GM21360 (cell line): ENCODE data around the gene TRAPPC5.

Source experiments
- ATAC-seq: cut with Tn5 transposase; IDR thresholded peaks from one replicate; pipeline ENCODE4 v1.9.1; 2021; ENCODE audit warnings: mild to moderate bottlenecking, moderate library complexity; ENCODE audit not compliant: unreplicated experiment

TRAPPC5 gene

DNA sequence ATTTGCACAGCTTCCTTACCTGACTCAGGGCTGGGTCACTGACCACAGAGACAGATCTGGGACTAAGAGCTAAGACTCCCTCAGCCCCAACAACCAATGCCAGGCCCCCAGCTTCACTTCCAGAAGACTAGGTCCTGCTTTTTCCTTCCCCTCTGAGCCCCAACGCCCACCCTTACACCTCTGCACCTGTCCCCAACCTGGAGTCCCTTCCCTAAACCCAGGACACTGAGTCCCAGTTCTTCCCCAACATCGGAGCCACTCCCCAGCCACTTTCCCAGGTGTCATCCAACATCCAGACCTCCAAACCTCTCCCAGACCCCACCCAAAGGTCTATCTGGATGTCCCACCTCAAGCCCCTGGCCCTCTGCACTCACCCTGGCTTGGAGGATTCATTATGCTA is 18.4 kb downstream of the TRAPPC5 start:
- no peak for ATAC-seq

DNA sequence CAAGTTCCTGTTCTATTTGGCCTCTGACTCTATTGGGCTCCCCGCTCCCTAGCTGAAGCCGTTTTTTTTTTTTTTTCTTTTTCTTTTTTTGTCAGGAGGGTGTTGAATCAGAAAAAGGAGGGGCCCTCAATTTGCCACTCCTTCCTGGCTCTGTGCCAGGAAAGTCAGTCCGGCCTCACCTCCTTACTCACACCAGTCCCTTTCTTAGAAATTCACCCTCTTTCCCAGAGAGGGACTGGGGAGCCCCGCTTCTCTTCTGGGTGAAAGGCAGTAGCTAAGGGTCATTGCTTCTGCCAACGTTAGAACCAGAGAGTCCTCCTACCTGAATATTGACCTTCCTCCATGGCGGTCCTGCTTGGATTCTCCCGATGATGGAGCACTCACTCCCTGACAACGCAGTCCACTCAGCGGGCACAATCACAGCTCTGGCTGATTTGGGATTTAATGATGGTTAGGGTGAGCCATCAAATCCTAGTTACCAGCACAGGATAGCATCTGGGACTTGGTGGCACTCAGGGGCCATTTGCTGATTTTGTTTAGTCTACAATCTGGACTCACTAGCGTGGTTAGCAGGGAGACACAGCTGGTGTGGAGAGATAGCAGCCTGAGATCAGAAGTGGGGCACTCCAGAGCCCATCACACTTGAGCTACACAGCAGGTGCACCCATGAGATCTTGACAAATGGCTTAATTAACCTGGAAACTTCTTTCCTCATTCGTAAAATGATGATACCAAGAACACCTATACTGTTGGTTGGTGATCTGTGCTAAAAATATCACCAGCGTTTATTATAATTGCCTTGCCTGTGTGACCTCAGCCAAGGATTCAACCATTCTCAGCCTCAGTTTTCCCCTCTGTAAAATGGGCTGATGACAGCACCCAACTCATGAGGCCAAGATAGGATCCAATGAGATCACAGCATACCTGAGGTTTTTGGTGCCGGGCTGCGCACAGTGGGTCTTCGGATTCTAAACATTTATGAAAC is 19.1 kb downstream of the TRAPPC5 start:
- no peak for ATAC-seq

DNA sequence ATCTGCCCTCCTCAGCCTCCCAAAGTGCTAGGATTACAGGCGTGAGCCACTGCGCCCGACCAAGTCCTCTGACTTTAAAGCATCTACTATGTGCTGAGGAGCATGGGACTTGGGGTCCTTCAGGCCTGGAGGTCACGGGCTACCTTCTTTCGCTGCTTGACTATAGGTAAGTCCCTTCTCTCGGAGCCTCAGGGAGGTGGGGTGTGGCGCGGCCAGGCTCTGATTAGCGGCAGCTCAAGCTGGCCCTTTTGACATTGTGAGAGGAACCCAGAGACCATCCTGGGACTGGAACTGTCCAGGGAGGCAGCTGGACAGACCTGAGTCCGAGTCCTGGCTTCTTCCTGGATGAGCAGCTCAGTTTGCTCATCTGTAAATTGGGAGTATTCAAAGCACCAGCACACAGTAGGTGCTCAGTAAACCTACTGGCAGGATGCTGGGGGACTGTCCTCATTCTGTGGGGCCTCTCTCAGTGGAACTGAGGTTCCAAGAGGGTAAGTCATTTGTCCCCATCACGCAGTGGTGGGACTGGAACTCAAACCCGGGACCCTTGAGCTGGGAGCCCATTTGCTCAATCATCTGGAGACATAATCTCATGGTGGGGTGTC is 20.5 kb downstream of the TRAPPC5 start:
- no peak for ATAC-seq

DNA sequence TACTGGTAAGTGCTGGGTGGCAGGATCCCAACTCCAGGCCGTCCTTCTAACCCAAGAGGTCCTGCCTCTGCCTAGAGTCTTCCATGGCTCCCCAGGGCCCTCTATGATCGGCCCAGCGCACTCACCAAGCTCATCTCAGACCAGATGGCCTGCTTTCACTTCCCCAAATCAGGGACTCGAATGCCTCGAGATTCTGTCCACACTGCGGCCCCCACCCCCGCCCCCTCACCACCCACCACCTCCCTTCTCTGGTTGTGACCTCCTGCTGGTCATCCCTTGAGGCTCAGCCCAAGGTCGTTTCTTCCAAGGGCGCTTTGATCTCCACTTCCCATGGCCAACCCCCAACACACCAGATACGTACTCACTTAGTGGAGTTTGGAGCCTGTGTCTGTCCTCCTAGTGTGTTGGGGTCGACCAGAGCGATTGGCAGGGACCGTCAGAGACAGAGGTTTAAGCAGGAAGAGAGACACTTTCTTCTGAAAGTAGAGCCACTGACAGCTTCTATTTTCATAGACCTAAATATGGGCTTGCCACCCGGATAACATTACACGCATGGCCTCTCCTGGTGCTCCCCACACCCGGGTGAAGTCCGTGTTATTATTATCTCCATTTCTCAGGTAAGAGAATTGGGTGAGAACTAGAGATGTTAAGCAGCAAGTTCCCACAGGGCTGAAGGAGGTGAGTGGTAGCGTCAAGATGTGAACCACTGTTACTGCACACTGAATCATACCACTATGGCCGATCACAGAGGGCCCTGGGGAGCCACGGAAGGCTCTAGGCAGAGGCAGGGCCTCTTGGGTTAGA is 21.2 kb downstream of the TRAPPC5 start, which contains the start of gene FCER2:
Gene FCER2, minus strand, starts transcription at position 478 of the 804 bp plus-strand sequence. CDS start 2,371 bp downstream, outside the sequence.
- peak; percentile 46 for ATAC-seq

DNA sequence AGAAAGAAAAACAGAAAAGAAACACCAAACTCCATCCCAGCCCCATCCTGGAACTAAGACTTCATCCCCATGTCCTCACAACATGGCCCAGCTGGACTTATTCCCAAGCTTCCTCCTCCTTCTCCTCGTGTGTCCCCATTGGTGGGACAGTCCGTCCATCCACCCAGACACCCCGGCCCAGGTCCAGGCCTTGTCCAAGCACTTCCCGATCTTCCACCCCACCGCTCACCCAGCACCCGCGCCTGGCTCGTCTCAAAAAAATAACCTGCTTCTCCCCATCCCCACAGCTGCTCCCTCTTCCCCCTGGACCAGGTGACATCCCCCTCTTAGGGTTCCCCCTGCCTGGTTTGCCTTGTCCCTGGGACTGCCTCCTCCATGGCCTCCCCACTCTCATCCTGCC is 22.7 kb downstream of the TRAPPC5 start:
- ATAC-seq = no peak

DNA sequence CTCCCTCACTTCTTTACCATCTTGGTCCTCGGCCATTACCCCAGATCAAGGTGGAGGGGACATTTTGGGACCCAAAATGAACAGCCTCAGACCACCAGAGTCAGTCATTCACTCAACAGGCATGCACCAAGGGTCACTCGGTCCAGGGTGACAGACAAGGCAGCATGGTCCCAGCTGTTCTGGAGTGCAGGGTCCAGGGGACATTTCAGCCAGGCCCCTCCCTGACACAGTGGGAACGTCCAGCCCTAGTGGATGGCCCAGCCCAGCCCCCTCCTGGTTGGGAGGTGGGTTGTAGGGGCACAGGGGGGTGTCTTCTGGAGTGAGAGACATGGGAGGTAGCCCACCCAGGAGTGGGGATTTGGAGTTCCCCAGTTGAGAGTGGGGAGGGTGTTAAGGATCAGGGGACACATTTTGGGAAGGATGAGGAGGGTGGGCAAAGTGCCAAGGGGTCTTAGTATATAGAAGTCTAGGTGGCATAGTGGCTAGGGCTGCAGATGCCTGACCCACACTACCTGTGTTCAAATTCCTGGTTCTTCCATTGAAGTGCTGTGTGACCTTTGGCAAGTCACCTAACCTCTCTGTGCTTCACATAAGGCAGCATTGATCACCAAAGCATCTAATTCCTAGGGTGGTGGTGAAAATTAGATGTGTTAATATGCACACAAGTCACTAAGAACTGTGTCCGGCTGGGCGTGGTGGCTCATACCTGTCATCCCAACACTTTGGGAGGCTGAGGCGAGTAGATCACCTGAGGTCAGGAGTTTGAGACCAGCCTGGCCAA is 23.8 kb downstream of the TRAPPC5 start:
- ATAC-seq = no peak

DNA sequence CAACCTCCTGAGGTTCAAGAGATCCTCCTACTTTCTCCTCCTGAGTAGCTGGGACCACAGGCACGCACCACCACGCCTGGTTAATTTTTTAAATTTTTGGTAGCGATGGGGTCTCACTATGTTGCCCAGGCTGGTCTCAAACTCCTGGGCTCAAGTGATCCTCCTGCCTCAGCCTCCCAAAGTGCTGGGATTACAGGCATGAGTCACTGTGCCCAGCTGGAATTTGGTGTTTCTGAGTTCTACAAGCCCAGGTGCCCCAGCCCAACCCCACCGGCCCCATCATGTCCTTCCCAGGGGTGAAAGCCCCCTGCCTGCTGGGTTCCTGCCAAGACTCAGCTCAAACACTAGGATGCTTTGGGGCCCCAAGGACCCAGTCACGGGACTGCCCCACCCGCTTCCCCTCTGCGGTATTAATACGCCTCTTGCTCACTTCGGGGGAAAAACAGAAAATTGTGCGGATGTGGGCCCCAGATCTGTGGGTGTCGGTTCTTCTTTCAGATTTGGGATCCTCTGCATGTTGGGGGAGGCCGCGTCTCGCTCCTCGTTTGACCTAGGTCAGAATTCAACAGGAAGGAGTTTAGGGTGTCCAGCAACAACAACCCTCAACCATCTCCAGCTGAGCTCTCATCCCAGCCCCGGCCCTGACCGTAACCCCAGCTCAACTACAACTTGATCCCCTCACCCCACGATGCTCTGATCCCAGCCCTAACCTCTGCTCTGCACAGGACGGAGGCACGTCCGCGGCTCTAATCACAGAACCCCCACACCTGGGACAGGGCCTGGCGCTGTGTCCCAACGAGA is 25.0 kb downstream of the TRAPPC5 start:
- no peak for ATAC-seq

DNA sequence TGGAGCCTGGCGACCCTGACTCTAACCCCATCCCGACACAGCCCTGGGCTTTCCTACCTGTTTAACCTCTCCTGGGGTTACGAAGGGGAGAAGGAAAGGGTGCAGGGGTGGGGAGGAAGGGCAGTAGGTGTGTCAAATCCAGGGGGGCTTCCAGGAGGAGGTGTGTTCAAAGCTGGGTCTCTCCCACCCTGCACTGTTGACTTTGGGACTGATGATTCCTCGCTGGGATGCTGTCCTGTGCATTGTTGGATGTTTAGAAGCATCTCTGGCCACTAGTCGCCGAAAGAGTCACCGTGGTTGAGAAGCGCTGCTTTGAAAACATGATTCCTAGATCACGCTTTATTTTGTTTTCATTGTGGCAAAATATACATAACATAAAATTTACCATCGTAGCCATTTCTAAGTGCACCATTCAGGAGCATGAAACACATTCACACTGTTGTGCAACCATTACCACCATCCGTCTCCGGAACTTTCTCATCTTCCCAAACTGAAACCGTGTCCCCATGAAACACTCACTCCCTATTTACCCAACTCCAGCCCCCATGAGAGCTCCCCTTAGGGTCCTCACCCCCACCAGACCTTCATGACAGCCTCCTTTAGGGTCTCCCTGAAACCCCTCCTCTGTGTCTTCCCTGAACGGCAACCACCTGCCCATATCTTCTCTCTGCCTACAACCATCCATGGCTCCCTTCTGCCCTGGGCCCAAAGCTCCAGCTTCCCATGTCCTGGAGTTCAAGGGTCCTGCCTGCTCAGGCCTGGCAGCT is 25.7 kb downstream of the TRAPPC5 start:
- ATAC-seq = no peak

DNA sequence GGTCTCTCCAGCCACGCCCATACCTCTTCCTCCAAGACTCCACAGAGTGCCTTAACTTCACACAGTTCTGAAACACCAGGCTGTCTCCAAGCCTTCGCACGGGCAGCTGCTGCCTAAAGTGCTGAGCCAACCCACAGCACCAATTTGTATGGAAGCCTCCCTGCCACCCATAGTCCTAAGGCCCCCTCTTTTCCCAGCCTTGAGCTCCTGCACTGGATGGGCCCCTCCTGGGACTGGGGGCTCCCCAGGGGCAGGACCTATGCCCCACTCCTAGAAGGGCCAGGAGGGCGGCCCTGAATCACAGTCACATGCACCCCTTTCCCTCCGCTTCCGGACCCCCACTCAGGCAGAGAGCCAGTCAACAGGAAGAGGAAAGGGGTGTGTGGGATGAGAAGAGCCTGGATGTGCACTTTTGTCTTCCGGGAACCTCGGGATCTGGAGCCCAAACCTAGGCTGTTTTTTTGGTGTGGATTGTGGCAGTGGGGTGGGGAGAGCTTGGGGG is 26.4 kb downstream of the TRAPPC5 start:
- ATAC-seq = no peak

DNA sequence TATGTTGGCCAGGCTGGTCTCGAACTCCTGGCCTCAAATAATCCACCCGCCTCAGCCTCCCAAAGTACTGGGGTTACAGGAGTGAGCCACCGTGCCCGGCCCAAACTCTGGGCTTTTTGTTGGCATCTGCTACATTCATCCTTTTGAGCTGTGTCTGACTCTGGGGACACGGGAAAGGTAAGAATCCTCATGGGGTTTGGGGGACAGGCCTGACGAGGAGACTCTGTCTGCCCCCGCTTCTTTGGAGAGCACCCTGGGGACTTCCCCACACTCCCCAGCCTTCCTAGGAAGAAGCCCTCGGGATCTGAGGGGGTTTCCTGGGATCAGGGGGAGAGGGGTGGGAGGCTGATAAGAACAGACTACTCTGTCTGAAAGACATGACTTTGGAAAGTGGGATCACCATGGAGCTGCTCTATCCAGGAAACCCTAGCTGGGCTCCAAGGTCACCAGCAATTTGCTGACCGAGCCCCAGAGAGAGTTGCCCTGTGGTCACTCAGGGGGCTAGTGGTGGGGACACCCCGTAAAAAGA is 29.4 kb downstream of the TRAPPC5 start:
- ATAC-seq = no peak

DNA sequence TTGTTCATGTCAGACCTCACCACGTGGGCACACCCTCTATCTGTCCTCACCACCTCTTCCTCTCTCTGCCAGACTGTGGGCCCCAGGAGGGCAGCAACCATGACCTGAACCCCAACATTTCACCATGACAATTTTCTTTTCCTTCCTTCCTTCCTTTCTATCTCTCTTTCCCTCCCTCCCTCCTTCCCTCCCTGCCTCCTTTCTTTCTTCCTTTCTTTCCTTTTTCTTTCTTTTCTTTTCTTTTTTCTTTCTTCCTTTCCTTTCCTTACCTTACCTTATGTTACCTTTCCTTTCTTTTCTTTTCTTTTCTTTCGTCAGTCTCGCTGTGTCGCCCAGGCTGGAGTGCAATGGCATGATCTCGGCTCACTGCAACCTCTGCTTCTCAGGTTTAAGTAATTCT is 30.0 kb downstream of the TRAPPC5 start:
- ATAC-seq = no peak

DNA sequence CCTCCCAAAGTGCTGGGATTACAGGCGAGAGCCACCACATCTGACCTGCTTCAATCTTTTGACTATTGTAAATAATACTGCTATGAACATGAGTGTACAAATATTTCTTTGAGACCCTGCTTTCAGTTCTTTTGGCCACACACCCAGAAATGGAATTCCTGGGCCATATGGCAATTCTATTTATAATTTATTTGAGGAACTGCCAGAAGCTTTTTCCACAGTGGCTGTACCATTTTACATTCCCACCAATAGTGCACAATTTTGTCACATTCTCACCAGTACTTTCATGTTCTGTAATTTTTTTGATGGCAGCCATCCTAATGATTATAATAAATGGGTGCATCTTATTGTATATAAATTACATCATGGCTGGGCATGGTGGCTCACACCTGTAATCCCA is 35.0 kb downstream of the TRAPPC5 start:
- ATAC-seq = no peak

DNA sequence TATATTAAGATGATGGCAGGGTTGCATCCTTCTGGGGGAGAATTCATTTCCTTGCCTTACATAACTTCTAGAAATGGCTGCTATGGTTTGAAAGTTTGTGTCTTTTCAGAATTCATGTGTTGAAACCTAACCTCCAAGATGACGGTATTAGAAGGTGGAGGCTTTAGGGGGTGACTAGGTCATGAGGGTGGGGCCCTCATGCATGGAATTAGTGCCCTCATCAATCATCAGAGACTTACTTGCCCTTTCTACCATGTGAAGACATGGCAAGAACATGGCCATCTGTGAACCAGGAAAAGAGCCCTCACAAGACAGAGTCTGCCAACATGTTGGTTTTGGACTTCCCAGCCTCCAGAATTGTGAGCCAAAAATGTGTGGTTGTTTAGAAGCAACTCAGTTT is 36.1 kb downstream of the TRAPPC5 start:
- ATAC-seq = no peak

DNA sequence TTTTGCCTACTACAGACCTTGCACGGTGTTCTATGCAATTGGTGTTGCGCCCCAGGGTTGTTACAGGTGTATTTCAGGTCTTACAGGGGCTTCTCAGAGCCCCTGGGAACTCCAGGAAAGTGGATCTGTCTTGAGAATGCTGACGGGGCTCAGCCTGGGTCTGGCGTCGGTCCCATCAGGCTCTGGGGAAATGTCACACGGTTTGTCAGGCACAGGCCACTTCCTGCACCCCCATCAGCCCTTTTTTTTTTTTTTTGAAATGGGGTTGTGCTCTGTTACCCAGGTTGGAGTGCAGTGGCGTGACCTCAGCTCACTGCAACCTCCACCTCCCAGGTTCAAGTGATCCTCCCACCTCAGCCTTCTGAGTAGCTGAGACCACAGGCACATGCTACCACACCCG is 38.0 kb downstream of the TRAPPC5 start:
- ATAC-seq = no peak

DNA sequence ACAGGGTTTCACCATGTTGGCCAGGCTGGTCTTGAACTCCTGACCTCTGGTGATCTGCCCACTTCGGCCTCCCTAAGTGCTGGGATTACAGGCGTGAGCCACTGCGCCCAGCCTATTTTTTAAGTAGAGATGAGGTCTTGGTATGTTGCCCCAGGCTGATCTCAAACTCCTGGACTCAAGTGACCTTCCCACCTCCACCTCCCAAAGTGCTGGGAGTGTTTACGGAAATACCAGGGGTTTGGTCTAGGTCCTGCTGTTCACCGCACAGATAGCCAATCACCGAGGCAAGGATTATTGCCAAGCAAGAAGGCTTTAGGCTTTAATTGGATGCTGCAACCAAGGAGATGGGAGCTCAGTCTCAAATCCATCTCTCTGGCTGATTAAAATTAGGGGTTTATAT is 39.7 kb downstream of the TRAPPC5 start:
- ATAC-seq = no peak

DNA sequence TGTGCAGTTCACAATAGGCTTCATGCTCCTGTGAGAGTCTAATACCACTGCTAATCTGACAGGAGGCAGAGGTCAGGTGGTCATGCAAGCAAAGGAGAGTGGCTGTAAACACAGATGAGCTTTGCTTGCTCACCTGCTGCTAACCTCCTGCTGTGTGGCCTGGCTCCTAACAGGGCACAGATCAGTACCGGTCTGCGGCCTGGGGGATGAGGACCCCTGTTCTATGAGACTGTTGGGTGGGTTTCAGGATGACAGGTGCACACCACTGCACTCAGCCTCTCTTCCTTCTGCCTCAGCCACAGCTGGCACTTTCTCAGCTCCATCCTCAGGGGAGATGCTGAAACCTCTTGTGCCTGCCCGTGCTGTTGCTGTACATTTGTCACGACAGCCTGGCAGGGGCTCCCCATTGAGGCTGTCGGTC is 41.6 kb downstream of the TRAPPC5 start:
- ATAC-seq = no peak

DNA sequence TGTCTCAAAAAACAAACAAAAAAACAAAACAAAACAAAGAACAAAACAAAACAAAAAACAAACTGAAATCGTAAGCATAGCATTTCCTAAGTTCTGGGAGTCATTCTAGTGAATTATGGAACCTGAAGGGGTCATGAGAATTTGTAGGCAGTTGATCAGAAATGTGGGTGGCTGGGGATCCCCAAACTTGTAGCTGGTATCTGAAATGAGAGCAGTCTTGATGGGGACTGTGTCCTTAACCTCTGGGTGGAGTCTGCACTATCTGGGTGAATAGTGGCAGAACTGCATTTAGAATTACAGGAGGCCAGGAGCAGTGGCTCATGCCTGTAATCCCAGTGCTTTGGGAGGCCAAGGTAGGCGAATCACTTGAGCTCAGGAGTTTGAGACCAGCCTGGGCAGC is 45.2 kb downstream of the TRAPPC5 start:
- no peak for ATAC-seq

DNA sequence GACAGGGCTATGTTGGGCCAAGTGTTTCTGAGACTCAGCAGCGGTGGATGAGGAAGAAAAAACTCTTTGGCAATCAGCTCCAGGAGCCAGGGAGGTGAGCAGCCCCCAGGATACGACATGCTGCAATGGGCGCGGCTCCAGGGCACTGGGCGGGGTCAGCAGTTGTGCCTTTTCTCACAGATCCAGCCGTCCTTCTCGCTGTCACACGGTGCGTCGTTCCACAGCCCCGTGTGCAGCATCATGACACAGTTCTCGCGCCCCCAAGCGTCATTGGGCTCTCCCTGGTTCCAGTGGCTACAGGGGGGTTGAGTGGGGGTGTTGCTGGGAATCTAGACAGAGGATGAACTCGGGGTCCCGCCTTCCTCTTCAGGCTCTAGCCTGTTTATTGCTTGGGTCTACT is 48.6 kb downstream of the TRAPPC5 start:
- ATAC-seq = no peak
